Measurements from ENCODE around the gene ABCA7.
"Not testable (repeated sequence)": the region's sequence is repeated elsewhere in the genome, so short reads cannot be mapped to it uniquely, and the experiment has no call there.

Gene ABCA7

DNA sequence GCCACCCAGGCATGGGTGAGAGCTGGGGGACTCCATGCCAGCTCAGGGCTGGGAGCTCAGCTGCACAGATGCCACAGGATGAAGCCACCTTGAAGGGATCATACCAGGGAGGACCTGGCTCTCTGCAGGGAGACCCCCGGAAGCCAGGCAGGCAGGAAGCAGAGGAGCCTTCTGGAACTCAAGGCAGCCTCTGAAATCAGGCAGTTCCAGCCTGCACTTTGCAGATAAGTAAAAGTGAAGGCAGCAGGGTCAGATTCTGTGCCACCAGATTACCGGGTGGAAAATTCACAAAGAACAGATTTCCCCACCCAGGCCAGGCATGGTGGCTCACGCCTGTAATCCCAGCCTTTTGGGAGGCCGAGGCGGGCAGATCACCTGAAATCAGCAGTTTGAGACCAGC is 21.5 kb upstream of the ABCA7 start:
- no peak for DNase-seq

DNA sequence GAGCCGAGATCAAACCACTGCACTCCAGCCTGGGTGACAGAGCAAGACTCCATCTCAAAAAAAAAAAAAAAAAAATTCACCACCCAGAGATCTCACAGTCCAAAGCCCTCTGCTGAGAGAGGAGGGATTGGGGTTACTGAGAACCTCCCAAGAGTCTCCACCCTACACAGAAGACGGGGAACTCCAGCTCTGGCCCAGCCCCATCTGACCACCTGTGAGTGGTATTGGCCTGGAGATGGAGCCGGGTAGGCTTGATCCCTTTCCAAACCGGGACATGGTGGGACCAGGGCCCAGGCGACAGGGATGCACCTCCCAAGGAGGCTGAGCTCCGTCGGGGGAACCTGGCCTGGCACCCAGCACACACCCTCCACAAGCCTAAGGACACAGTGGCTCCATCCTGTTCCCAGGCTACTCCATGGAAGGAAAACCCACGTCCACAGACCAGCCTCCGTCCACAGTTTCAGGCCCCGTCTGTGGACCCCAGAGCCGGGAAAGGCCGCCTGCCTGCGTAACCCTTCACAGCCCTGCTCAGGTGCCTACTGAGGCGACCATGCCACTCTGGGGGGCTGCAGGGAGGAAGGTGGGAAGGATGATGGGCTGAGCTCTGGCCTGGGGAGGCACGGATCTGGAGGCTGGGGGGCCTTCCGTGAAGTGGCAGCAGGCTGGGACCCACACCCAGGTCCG is 20.8 kb upstream of the ABCA7 start:
- DNase-seq, result no peak

DNA sequence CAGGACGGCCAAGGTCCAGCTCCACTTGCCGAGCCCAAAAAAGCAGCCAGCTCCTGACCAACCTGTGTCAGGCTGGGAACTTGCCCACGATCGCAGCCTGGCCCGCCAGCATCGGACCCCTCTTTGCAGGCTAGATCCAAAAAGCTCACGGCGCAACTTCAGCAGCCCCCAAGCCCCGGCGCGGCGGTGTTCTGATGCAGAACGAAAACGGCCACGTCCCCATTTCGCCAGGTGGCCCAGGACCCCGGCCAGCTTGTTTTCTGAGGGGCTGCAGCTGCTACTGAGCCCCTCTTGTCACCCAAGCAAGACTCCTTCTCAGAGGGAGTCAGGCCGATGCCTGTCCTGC is 20.3 kb upstream of the ABCA7 start:
- DNase-seq, result no peak

DNA sequence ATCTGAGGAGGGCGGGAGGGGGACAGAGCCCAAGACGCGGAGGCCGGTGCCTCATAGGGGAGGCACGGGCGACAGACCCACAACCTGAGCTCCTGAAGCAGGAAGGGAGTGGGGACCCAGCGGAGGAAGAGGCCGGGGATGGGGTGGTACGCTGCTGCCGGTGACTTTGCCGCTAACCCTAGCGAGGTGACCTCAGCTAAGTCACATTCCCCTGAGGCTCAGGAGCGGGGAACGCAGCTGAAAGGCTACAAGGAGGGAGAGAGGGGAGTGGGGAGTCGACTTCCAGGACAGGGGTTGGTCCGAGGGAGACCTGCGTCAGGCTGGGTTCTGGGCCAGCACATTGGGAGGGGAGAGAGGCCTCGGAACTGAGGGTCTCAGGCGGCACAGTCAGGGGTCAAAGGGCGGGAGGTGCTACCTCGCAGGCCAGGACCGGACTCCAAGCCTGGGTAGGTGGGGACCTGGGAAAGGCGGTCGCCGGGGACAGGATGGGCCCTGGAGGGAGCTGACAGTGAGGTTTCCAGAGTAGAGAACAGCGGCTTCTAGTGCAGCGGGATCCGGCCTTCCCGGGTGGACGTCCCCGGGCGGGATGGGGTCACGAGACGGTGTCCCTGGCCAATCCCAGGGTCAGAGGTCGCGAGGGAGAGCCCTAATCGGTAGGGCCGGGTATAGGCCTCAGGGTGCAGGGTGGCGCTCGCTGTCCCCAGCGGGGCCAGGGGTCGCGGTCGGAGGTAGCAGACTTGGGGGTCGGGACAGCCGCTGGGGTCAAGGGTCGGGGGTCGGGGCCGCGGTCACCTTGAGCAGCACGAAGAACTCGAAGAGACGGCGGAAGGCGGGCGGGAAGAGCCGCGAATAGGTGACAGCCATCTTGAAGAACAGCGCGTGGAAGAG is 19.7 kb upstream of the ABCA7 start:
- DNase-seq, result no peak

DNA sequence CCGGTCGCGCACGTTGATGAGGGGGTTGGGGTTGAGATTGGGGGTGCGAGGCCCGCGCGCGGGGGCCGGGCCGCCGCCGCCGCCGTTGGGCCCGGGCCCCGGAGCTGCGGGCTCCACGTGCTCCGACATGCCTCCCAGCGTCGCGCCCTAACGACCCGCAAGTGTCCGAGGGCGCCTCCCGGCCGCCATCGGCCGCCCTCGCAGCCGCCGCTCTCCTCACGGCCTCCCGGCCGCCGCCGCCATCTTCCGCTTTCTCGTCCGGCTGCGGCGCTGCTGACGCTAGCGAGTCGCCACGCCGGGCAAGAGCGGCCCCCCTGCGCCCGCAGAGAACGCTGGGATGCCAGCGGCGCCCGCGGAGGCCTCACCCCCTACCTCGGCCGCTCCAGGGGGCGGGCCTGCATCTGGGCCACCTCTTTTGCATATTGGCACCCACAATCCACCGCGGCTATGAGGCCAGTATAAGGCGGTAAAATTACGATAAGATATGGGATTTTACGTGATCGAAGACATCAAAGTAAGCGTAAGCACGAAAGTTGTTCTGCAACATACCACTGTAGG is 19.0 kb upstream of the ABCA7 start, which contains the start of gene TMEM259:
Gene TMEM259, minus strand, starts transcription at position 256 of the 558 bp plus-strand sequence. Its CDS starts 127 bp downstream, at position 129.
- peak; percentile 97 for DNase-seq

DNA sequence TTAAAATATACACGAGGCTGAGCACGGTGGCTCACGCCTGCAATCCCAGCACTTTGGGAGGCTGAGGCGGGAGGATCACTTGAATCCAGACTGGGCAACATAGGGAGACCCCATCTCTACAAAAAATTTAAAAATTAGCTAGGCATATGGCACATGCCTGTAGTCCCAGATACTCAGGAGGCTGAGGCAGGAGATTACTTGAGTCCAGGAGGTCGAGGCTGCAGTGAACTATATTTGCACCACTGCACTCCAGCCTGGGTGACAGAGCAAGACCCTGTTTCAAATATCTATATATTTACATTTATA is 16.1 kb upstream of the ABCA7 start:
- DNase-seq, result not testable (repeated sequence)

DNA sequence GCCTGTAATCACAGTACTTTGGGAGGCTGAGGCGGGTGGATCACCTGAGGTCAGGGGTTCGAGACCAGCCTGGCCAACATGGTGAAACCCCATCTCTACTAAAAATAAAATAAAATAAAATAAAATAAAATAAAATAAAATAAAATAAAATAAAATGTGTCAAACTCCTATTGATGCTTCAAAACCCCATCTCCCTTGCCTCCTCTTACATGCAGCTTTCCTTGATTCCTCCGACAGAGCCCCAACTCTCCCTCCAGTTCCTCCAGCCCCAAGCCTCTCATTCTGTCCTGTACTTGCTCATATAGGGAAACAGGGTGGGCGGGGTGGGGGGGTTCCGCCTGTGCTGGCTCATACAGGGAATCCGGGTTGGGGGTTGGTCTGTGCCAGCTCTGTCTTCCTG is 14.8 kb upstream of the ABCA7 start:
- DNase-seq, result not testable (repeated sequence)

- peak; percentile 93 for DNase-seq
Measured at GRCh38 chr19:1025960-1026782, 13.7 kb upstream of the ABCA7 start, which contains the start of gene CNN2. CNN2 (plus strand) TSS chr19:1026608; CDS start chr19:1026662, 54 bp downstream.

GRCh38 chr19:1026783-1027649 is 12.9 kb upstream of the ABCA7 start:
- DNase-seq, result no peak

DNA sequence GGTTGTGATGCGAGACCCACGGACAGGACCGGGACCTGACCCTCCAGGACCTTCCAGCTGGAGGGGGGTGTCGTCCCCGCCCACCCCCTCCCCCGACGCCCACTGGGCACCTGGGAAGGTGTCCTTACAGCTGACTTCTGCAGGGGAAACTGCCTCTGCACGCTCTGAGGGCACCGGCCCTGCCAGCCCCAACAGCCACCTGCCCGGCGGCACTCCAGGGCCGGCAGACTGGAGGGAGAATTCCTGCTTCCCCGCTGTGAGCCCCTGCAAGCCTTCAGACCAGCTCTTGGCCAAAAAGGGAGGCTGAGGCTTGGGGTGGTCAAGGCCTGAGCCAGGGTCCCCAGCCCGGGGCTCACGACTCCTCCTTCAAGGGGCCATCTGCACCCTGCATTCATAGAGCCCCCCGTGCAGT is 12.3 kb upstream of the ABCA7 start:
- DNase-seq, result no peak

GRCh38 chr19:1028062-1028926 is 11.6 kb upstream of the ABCA7 start:
- peak; percentile 97 for DNase-seq

DNA sequence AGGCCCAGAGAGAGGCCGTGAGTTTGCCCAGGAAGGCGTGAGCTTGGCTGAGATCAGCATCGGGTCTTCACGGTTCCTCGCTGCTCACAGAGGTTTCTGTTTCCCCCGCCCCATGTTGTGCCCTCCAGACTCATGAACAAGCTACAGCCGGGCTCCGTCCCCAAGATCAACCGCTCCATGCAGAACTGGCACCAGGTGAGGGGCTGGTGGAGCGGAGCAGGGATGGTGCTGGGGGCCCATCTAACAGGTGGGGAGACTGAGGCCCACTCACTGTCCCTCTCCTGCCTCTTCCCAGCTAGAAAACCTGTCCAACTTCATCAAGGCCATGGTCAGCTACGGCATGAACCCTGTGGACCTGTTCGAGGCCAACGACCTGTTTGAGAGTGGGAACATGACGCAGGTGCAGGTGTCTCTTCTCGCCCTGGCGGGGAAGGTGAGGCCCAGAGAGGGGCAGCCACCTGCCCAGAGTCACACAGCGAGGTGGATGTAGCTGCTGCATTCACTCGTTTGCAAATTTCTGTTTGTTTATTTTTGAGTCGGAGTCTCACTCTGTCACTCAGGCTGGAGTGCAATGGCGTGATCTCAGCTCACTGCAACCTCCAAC is 7.5 kb upstream of the ABCA7 start:
- no peak for DNase-seq

DNA sequence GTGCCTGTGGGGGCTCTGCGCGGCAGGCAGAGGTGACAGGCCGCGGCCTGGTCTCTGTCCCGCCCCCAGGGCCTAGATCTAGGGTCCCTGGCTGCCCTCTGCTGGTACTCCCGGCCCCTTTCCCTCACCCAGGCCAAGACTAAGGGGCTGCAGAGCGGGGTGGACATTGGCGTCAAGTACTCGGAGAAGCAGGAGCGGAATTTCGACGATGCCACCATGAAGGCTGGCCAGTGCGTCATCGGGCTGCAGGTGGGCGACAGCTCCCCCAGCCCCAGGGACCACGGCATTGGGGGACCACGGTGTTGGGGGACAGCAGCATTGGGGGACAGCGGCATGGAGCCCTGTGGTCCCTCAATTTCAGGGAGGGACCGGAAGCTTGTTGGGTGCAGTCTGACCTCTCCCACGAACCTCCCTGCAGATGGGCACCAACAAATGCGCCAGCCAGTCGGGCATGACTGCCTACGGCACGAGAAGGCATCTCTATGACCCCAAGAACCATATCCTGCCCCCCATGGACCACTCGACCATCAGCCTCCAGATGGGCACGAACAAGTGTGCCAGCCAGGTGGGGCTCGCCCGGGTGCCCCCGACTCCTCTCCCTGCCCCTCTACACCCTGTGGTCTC is 3.8 kb upstream of the ABCA7 start:
- no peak for DNase-seq

- DNase-seq, result no peak
Measured at GRCh38 chr19:1037621-1038064, 2.3 kb upstream of the ABCA7 start.

- no peak for DNase-seq
Measured at GRCh38 chr19:1038978-1039645, 795 bp upstream of the ABCA7 start.

DNA sequence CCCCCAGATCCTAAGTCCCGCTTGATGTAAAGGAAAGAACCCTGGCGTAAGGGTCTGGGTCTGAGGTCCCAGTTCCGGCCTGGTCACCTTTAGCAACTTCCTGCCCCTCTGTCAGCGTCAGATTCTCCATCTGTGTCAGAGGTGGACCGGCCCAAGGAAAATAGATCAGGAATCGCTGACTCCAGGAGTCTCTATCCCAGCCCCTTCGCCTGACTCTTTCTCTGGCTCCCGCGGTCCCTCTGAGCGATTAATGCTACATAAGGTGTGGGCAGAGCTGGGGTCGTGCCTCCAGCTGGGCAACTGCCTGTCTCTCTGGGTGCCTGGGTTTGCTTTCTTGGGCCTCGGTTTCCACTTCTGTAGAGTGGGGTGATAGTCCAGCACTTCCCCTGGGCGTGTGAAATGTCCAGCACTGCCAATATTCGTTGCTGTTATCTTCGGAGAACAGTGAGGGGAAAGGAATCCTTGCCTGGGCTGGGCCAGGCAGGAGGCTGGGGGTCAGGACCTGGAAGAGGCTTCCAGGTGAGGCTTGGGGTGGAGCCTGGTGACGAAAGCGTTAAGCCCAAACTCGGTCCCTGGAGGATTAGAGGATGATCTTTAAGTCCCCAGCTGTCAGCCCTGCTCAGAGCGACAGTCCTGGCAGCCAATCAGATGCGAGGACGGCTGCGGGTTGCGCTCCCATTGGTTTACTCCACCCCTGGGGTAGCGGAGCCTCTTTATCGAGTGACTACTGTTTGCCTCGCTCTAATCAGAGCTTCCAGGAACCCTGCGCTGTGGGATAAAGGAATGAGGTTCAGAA is 767 bp downstream of the ABCA7 start:
- peak; percentile 96 for DNase-seq

DNA sequence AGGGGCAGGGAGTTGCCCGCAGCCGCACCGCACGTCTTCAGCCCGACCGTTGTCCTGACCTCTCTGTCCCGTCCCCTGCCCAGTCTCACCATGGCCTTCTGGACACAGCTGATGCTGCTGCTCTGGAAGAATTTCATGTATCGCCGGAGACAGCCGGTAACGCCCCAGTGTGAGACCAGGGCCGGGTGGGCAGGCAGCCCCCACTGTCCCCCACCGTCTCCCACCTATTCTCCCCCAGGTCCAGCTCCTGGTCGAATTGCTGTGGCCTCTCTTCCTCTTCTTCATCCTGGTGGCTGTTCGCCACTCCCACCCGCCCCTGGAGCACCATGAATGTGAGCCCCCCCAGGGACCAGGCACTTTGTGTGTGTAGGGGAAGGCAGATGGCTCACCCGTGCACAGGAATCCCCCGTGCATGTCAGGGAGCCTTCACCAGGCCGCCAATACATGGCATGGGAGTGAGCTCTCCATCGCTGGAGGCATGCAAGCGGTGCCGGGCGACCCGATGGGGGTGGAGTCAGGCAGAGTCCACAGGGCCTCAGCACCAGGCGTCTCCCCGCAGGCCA is 1.4 kb downstream of the ABCA7 start:
- no peak for DNase-seq

Data from islet precursor cell (in vitro differentiated cells).